Activated T-helper 1 cell treated with anti-CD3 and anti-CD28 coated beads, Interleukin-12 subunit alpha, Interleukin-12 subunit beta, Interleukin-2, Interleukin-4 antibody, amounts not matched to agents 30 ng/mL and 10 ng/mL and 1 ng/mL, durations not matched to agents 14 hours and 24 hours and 36 hours (primary cell): ENCODE results near the gene TGFB1I1. TPM values are rescaled to one million over a fixed set of nuclear protein-coding genes. Genes with fewer than 3 reads are reported as not detected.

Experiments used
- DNase-seq: peaks from one replicate; pipeline ENCODE4 v3.0.0; 2021; ENCODE audit warnings: low spot score
- H3K27ac Mint-ChIP-seq: one replicate; pipeline ENCODE4 v1.8.0; 2021; ENCODE audit warnings: mild to moderate bottlenecking, mixed read lengths
- H3K27me3 Mint-ChIP-seq: one replicate; pipeline ENCODE4 v1.8.0; 2022; ENCODE audit warnings: mild to moderate bottlenecking, moderate library complexity, mixed read lengths; ENCODE audit not compliant: insufficient read depth
- H3K36me3 Mint-ChIP-seq: one replicate; pipeline ENCODE4 v1.8.0; 2021; ENCODE audit warnings: low read depth, mixed read lengths
- H3K4me1 Mint-ChIP-seq: one replicate; pipeline ENCODE4 v1.8.0; 2021; ENCODE audit warnings: low read depth, mixed read lengths
- H3K4me3 Mint-ChIP-seq: one replicate; pipeline ENCODE4 v1.8.0; 2021; ENCODE audit warnings: mild to moderate bottlenecking, moderate library complexity, mixed read lengths
- H3K9me3 Mint-ChIP-seq: one replicate; pipeline ENCODE4 v1.8.0; 2021; ENCODE audit warnings: mixed read lengths
- intact Hi-C: fragments of 100-400 bp; cut with micrococcal nuclease; formaldehyde crosslinking; loops from one replicate; pipeline ENCODE4 v1.15.1; 2024
- total RNA-seq: library from RNA; stranded (reverse); gene quantifications from 2 replicates; pipeline ENCODE4 v1.2.3, GENCODE V29; 2022

The TGFB1I1 gene
- total RNA-seq, 1 donor from 2014 or later = 0.78 TPM

- Mint-ChIP-seq H3K36me3 (peaks cover 20% of the 10 kb centered on the region), H3K9me3 (no peaks in the 10 kb centered on the region), H3K4me3 (peak overlapping the region; percentile 93), H3K27ac (peak overlapping the region; percentile 95), H3K27me3 (no peaks in the 10 kb centered on the region), H3K4me1 (peaks cover 45% of the 10 kb centered on the region)
- peak; percentile 58 for DNase-seq
- intact Hi-C loops = loop anchor here (1.0 to 2.0 kb wide), 3 partner anchors 31 to 349 kb away; partner anchors contain the start of gene BCKDK
These were observed 13.7 kb upstream of the TGFB1I1 start for GRCh38 chr16:31458073-31458843.

- H3K27me3 Mint-ChIP-seq = no peaks in the 10 kb centered on the region
- peak; percentile 95 for DNase-seq
- peaks cover 41% of the 10 kb centered on the region for H3K4me1 Mint-ChIP-seq
- no peaks in the 10 kb centered on the region for H3K9me3 Mint-ChIP-seq
- H3K36me3 Mint-ChIP-seq = peaks cover 18% of the 10 kb centered on the region
- intact Hi-C loops = loop anchor here (1.0 to 2.0 kb wide), 16 partner anchors 18 to 536 kb away; partner anchors contain the start of genes BCKDK, FBXL19, FUS and ITGAX
- peak within 1 kb of the TSS; percentile 93 for H3K4me3 Mint-ChIP-seq
- peak within 1 kb of the TSS; percentile 95 for H3K27ac Mint-ChIP-seq
These were observed 12.9 kb upstream of the TGFB1I1 start, which contains the start of gene ARMC5 for GRCh38 chr16:31458844-31459686. ARMC5 (plus strand) TSS chr16:31459501; CDS start chr16:31459525, 24 bp downstream.

- DNase-seq = peak; percentile 100
- Mint-ChIP-seq H3K4me1 (peaks cover 39% of the 10 kb centered on the region), H3K9me3 (no peaks in the 10 kb centered on the region), H3K36me3 (peaks cover 17% of the 10 kb centered on the region), H3K27me3 (no peaks in the 10 kb centered on the region), H3K27ac (peak overlapping the region; percentile 95), H3K4me3 (peak overlapping the region; percentile 93)
- intact Hi-C loops = loop anchor here (1.0 to 2.0 kb wide), 17 partner anchors 17 to 537 kb away; partner anchors contain the start of genes BCKDK, FBXL19, FUS and ITGAX
These were observed 12.0 kb upstream of the TGFB1I1 start for GRCh38 chr16:31459687-31460581.

GRCh38 chr16:31460582-31461002 lies 11.4 kb upstream of the TGFB1I1 start:
- H3K4me3 Mint-ChIP-seq = peak overlapping the region; percentile 93
- DNase-seq = no peak
- intact Hi-C loops = loop anchor here (1.0 kb wide), 2 partner anchors 237 to 253 kb away; a partner anchor contains a TSS
- H3K27ac Mint-ChIP-seq = peak overlapping the region; percentile 26
- peaks cover 33% of the 10 kb centered on the region for H3K4me1 Mint-ChIP-seq
- H3K9me3 Mint-ChIP-seq = no peaks in the 10 kb centered on the region
- H3K36me3 Mint-ChIP-seq = peaks cover 15% of the 10 kb centered on the region
- no peaks in the 10 kb centered on the region for H3K27me3 Mint-ChIP-seq

- Mint-ChIP-seq H3K9me3 (no peaks in the 10 kb centered on the region), H3K4me3 (peak overlapping the region; percentile 50), H3K36me3 (peaks cover 11% of the 10 kb centered on the region), H3K27ac (no peak overlapping the region), H3K4me1 (peaks cover 28% of the 10 kb centered on the region), H3K27me3 (no peaks in the 10 kb centered on the region)
- intact Hi-C loops = no loop called here
- DNase-seq = no peak
These were observed 10.6 kb upstream of the TGFB1I1 start for GRCh38 chr16:31461201-31461920.

- H3K4me3 Mint-ChIP-seq = no peak overlapping the region
- no peak for DNase-seq
- no peaks in the 10 kb centered on the region for H3K9me3 Mint-ChIP-seq
- no peak overlapping the region for H3K27ac Mint-ChIP-seq
- peaks cover 11% of the 10 kb centered on the region for H3K36me3 Mint-ChIP-seq
- intact Hi-C loops = no loop called here
- H3K27me3 Mint-ChIP-seq = no peaks in the 10 kb centered on the region
- H3K4me1 Mint-ChIP-seq = peaks cover 26% of the 10 kb centered on the region
These were observed 9.8 kb upstream of the TGFB1I1 start for GRCh38 chr16:31461921-31462804.

GRCh38 chr16:31464348-31464769 lies 7.6 kb upstream of the TGFB1I1 start:
- intact Hi-C loops = no loop called here
- Mint-ChIP-seq H3K4me3 (no peak overlapping the region), H3K4me1 (peaks cover 29% of the 10 kb centered on the region), H3K27ac (no peak overlapping the region), H3K27me3 (no peaks in the 10 kb centered on the region), H3K36me3 (peaks cover 7% of the 10 kb centered on the region), H3K9me3 (no peaks in the 10 kb centered on the region)
- no peak for DNase-seq

- H3K36me3 Mint-ChIP-seq = peaks cover 7% of the 10 kb centered on the region
- no peak overlapping the region for H3K27ac Mint-ChIP-seq
- no peaks in the 10 kb centered on the region for H3K27me3 Mint-ChIP-seq
- intact Hi-C loops = no loop called here
- H3K9me3 Mint-ChIP-seq = no peaks in the 10 kb centered on the region
- H3K4me1 Mint-ChIP-seq = peaks cover 29% of the 10 kb centered on the region
- no peak overlapping the region for H3K4me3 Mint-ChIP-seq
- DNase-seq = no peak
These were observed 7.1 kb upstream of the TGFB1I1 start for GRCh38 chr16:31464781-31465260.

GRCh38 chr16:31465788-31466370 lies 6.1 kb upstream of the TGFB1I1 start:
- peaks cover 7% of the 10 kb centered on the region for H3K36me3 Mint-ChIP-seq
- H3K4me1 Mint-ChIP-seq = peaks cover 18% of the 10 kb centered on the region

GRCh38 chr16:31466381-31466841 lies 5.5 kb upstream of the TGFB1I1 start:
- peaks cover 11% of the 10 kb centered on the region for H3K27me3 Mint-ChIP-seq
- H3K9me3 Mint-ChIP-seq = no peaks in the 10 kb centered on the region
- no peak for DNase-seq
- H3K27ac Mint-ChIP-seq = no peak overlapping the region
- H3K4me3 Mint-ChIP-seq = no peak overlapping the region
- H3K36me3 Mint-ChIP-seq = peaks cover 7% of the 10 kb centered on the region
- peaks cover 13% of the 10 kb centered on the region for H3K4me1 Mint-ChIP-seq
- intact Hi-C loops = no loop called here

More at GRCh38 chr16:31465788-31466370, 6.1 kb upstream of the TGFB1I1 start:
- intact Hi-C loops = no loop called here
- no peak for DNase-seq
- Mint-ChIP-seq H3K27me3 (peaks cover 6% of the 10 kb centered on the region), H3K27ac (no peak overlapping the region), H3K9me3 (no peaks in the 10 kb centered on the region), H3K4me3 (no peak overlapping the region)
